ENCODE data around the gene GRM3.

Gene GRM3

DNA sequence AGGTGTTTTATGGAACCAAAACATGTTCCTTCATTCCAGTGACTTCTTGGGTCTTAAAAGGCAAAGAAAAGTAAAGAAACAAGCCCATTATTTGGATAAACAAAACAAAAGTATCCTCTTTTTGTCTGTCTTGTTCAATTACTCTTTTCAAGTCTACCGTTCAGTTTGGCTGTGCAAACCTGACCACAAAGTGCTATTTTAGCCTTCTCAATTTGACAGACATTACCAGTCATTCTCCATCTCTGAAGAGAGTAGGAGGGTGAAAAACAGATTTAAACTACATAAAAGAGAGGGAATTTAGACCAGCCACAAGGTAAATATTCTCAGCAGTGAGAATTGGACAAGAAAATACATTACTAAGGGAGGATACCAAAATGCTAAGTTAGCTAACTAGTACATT lies 145.2 kb downstream of the GRM3 start:
- DNase-seq (ENCODE audit: low read depth) = no peak

GRCh38 chr7:86790383-86790782 lies 146.7 kb downstream of the GRM3 start:
- no peak for DNase-seq (ENCODE audit: low read depth)

DNA sequence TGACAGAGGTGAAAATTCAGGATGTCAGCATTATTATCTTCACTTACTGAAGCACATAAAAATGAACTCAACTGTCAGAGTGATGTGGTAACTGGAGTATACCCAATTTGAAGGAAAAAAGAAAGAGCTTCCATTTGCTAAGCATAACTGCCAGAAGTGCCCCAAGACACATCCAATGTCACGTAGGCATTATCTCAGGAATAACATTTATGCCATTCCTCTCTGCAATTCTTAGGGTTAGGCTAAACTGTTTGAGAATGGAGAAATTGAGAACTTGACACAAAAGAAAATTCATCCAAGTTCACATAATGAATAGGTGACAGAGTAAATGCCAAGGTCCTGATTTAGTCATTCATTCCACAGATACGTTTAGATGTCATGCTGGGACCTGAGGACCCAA lies 148.6 kb downstream of the GRM3 start:
- no peak for DNase-seq (ENCODE audit: low read depth)

DNA sequence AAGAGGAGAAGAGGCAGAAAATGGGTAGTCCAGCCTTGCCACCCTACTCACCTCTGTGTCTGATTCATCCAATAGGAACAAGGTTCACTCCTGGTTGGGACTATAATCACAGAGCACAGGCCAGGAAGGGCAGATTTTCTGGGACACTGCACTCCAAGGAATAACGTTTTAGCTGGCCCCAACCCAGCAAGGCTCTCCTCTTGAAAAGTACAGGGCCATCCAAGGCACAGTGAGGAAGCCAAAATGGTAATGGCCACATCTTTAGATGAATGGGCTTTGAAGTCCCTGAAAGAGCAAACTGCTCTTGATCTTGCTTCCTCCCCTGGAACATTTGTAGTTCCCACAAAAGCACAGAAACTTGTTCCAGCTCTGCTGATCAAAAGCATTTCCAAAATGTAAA lies 149.4 kb downstream of the GRM3 start:
- DNase-seq (ENCODE audit: low read depth) = no peak

DNA sequence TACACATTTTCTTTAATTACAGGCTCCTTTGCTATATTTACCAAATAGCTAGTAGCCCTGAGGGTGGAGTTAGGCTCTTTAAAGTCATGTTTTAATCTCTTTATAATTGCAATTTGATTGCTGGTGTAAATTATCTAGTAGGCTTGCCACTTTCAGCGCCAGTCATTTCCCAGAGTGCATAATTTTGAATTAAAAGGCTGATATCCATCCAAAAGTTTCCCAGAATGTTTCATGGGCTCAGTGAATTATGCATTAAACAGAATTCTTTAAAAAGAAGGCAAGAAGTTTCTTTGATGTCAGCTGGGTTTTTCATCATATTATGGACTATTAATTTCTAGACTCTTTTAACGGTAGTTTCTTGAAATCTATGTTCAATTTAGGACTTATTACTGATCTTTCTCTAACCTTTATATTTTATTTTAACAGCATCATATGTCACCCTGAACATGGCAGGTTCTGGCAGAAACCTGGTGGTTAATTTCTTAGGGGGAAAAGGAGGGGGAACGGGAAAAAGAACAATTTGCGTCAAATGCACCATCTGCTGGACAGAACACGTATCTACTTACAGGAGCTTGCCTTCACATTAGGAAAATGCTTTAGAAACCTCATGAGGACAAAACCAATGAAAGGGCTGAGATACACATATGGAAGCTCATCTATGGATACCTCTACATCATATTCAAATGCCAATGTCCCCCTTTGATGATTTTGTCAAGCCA lies 171.1 kb downstream of the GRM3 start:
- DNase-seq (ENCODE audit: low read depth) = no peak

- no peak for DNase-seq (ENCODE audit: low read depth)
These were observed 171.8 kb downstream of the GRM3 start for GRCh38 chr7:86815556-86815955.

DNA sequence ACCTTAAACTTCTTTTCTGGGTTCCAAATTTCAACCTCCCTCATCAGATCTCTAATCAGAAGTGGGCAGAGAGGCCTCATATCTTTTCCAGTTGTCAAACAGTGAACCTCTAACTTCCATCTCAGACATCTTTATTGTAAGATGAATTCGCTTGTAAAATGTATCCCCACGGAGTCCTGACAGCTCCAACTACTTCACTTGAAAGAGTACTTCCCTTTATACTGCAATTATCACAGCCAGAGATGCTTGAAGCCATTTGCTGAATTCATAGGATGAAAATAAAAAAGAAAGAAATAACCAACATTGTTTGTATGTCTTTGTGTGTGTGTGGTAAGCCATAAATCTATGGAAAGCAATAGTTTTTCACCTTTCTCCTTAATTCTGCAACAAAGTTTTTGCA lies 175.2 kb downstream of the GRM3 start:
- no peak for DNase-seq (ENCODE audit: low read depth)

DNA sequence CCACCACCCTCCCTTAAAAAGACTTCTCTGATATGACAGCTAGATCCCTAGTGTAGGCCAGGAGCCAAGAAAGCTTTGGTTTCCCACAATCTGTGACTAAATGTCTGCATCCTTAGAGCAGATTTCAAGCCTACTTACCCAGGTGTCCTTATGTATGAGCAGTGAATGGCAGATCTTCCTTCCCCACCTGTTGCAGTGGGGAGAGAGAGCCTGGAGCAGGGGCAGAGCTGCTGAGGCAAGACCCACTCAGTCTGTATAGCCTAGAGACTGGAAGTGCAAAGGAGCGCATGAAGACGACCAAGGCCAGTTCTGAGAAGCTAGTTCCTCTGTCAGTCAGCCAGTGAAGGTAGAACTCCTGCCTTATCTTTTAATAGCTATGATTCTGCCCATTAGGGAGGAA lies 180.1 kb downstream of the GRM3 start:
- no peak for DNase-seq (ENCODE audit: low read depth)

DNA sequence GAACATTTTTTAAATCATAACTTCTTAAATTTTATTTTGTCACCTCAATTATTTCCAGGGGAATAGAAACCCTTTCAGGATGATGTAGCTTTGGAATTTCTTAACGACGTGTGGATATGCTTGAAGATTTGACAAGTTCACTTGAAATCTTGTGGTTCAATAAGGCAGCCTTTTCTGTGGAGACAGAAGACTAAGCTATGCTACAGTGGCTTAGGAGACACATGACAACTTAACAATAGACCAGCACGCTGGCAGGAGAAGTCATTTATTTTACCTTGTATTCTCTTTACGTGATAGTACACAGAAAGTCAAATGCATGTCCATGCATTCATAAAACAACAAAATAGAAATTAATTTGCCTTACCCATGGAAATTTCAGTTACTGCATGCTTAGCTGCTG lies 181.6 kb downstream of the GRM3 start:
- no peak for DNase-seq (ENCODE audit: low read depth)

DNA sequence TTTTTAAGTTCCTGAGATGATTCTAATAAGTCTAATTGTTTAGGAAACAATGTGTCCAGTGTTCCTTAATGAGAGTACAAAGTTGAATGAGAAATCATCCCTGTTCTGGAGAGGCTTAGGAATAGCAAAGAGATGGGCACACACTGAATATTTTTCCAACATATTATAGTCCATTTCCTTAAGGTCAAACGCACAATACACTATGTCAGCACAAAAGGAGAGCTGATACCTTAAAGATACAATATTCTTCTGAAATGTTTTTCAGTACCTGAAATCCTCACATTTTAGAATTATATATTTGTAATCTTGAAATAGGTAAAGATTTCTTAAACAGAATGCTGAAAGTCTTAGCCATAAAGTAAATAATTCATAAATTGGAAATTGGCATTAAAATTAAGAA lies 183.2 kb downstream of the GRM3 start:
- no peak for DNase-seq (ENCODE audit: low read depth)

DNA sequence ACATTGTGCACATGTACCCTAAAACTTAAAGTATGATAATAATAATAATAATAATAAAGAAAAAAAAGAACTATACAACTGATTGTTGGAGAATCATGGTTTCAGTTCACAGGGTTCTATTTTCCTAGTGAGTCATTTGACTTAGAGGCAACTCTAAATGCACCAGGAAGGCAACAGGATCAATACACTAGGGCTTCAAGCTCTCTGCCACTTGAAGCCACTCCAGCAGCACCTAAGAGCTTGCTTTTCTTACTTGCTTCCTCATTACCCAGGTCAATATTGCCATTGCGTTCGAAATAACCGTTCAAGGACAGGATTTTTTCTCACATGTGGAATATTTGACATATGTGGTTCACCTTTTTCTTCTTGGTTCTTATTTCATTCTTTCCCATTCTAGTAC lies 189.7 kb downstream of the GRM3 start:
- no peak for DNase-seq (ENCODE audit: low read depth)

DNA sequence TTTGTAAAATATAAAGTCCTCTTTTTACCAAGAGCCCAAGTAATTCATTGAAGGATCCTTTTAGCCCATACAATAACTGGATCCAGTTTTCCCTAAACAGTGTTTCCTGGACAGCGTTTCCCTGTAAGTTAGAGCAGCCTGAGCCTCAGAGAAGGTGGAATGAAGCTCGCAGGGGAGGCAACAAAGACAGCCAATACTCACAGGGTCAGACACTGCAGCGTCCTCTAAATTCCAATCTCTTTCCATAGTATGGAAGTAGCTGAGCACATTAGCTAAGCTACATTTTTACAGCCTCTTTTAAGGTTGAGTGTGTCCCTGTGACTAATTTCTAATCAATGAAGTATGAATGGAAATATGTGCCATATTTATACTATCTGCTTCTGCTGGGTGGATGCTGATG lies 193.5 kb downstream of the GRM3 start:
- DNase-seq (ENCODE audit: low read depth) = no peak

DNA sequence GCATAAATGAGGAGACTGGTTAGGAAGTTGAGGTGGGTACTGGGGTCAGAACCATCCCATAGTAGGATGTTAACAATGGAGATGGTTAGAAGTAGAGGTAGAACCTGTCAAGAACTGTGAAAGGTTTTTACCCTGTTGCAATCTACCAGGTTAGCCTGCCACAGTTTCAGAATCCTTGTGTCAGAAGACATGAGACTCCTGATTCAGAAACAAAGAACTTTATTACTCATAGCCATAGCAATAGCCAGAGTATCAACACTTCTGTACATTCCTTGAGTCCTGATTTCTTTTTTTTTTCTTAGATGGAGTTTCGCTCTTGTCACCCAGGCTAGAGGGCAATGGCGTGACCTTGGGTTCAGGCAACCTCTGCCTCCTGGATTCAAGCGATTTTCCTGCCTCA lies 200.9 kb downstream of the GRM3 start:
- no peak for DNase-seq (ENCODE audit: low read depth)

DNA sequence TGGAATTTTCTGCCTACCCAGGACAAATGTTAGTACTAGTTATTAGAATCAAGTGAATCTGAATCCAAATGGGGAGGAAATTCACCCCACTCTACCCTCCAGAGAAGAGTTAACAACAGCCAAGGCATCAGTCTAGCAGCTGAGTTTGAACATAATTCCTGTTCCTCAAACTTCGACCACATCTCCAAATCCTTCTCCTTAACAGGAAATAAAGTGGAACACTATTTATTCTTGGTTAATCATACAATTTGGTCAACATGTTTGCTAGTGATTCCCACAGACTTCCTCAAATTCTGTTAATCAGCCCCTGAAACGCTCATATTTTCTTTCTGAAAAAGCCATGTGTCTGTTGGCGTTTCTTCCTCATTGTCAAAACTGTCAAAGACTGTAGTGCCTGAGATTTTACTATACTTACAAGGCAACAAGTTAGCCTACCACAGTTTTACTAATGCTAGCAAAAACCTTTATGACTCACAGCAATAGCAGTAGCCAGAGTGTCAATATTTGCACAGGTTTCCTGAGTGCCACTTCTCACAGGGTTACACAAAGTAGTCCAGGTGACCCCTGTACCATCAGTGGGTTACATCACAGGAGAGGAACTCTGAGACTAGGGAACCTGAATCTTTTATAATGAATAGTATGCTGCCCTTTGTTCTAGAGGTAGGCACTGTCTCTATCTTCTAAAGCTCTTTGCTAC lies 202.9 kb downstream of the GRM3 start:
- no peak for DNase-seq (ENCODE audit: low read depth)

- DNase-seq (ENCODE audit: low read depth) = no peak
These were observed 204.5 kb downstream of the GRM3 start for GRCh38 chr7:86848226-86848625.

- DNase-seq (ENCODE audit: low read depth) = no peak
These were observed 207.9 kb downstream of the GRM3 start for GRCh38 chr7:86851566-86851965.

DNA sequence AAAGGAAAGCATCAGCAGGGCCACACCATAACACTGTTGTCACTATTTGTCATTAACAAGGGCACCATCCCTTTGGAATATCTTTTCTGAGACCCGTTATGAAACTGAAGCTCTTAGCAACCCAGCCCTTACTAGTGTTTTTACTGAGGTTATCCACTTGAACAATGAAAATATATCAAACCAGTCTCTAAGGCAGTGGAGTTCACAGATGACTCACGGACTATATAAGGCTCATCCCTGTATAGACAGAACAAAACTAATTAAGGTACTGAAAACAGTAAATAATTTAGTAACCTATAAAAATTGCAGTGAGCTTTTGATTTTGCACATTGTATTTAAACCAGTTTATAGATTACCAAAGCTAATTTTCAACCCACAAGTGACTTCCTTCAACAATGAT lies 219.7 kb downstream of the GRM3 start:
- no peak for DNase-seq (ENCODE audit: low read depth)

GRCh38 chr7:86867163-86867762 lies 223.6 kb downstream of the GRM3 start:
- DNase-seq (ENCODE audit: low read depth) = no peak

DNA sequence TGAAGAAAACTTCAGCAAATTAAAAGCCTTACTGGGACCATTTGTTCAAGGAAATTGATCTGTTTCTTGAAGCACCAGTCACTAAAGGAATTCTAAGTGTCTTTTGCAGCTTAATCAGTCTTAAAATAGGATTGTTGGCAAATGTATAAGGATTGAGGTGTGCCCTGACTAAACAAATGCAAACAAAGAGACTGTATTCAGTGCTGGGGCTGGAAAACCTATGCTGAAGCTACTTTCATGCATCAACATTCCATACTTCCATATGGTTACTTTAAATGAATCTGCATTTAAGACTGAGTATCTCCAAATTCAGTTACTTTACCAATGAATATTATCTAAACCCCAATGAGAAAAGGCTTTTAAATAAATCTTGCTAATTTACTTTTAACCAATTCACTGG lies 232.4 kb downstream of the GRM3 start:
- no peak for DNase-seq (ENCODE audit: low read depth)

DNA sequence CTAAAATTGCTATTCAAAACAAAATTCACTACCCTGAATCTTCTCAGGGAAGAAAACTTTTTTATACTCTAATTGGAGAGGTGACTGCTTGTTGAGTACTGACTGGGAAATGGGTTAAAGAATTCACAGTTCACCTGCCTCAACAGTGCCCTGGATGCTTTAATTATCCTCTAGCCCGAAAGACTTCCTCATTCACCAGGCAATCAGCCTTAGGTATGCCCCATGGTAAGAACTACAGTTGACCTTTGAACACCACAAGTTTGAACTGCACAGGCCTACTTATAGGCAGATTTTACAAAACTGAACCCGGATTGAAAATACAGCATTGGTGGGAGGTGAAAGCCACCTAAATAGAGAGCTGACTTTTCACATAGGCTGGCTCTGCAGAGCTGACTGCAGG lies 240.4 kb downstream of the GRM3 start:
- no peak for DNase-seq (ENCODE audit: low read depth)

DNA sequence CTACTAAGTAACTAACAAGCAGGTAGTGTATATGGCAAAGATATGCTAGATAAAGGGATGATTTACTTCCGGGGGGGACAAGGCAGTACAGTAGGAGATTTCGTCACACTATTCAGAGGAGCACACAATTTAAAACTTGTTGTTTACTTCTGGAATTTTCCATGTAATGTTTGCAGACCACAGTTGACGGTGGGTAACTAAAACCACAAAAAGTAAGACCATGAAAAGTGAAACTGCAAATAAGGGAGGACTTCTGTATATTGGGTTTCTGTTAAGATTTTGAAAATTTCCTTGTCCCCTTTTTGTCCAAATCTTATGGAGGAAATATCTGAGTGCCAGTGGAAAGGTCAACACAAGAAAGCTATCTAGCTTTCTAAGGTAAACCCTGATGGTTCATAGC lies 245.8 kb downstream of the GRM3 start:
- DNase-seq (ENCODE audit: low read depth) = no peak

GRCh38 chr7:86898171-86898570 lies 254.5 kb downstream of the GRM3 start:
- DNase-seq (ENCODE audit: low read depth) = no peak

GRCh38 chr7:86900886-86901285 lies 257.2 kb downstream of the GRM3 start:
- DNase-seq (ENCODE audit: low read depth) = no peak
